CD4-positive, alpha-beta T cell treated with Interleukin-2 at 100 ng/mL for 4 hours (primary cell): Measurements from ENCODE around the gene MYO5A.

Experiments used
- DNase-seq: peaks from one replicate; pipeline ENCODE4 v3.0.0-alpha.2; 2020; ENCODE audit warnings: low spot score

Gene MYO5A

GRCh38 chr15:52361975-52362494 lies 166.6 kb downstream of the MYO5A start:
- DNase-seq = no peak

- DNase-seq = no peak
These were observed 167.2 kb downstream of the MYO5A start for GRCh38 chr15:52361494-52361893.

GRCh38 chr15:52360229-52361203 lies 168.2 kb downstream of the MYO5A start:
- DNase-seq = no peak

- no peak for DNase-seq
These were observed 169.0 kb downstream of the MYO5A start for GRCh38 chr15:52359722-52360121.

- no peak for DNase-seq
These were observed 170.7 kb downstream of the MYO5A start for GRCh38 chr15:52357949-52358348.

- no peak for DNase-seq
These were observed 176.6 kb downstream of the MYO5A start for GRCh38 chr15:52352086-52352485.

GRCh38 chr15:52351206-52351908 lies 177.3 kb downstream of the MYO5A start:
- DNase-seq = no peak

- DNase-seq = no peak
These were observed 178.3 kb downstream of the MYO5A start for GRCh38 chr15:52350423-52350822.

- no peak for DNase-seq
These were observed 179.5 kb downstream of the MYO5A start for GRCh38 chr15:52349052-52349700.

- DNase-seq = no peak
These were observed 180.5 kb downstream of the MYO5A start for GRCh38 chr15:52348056-52348745.

GRCh38 chr15:52344592-52344991 lies 184.1 kb downstream of the MYO5A start:
- no peak for DNase-seq

- no peak for DNase-seq
These were observed 184.8 kb downstream of the MYO5A start for GRCh38 chr15:52343831-52344230.

- no peak for DNase-seq
These were observed 188.6 kb downstream of the MYO5A start for GRCh38 chr15:52340093-52340492.

- no peak for DNase-seq
These were observed 189.8 kb downstream of the MYO5A start for GRCh38 chr15:52338891-52339290.

- no peak for DNase-seq
These were observed 190.6 kb downstream of the MYO5A start for GRCh38 chr15:52338058-52338457.

GRCh38 chr15:52337198-52337853 lies 191.4 kb downstream of the MYO5A start:
- DNase-seq = no peak

GRCh38 chr15:52336529-52336928 lies 192.2 kb downstream of the MYO5A start:
- DNase-seq = no peak

- no peak for DNase-seq
These were observed 194.1 kb downstream of the MYO5A start for GRCh38 chr15:52334491-52335160.

GRCh38 chr15:52331490-52332240 lies 197.0 kb downstream of the MYO5A start:
- DNase-seq = peak; percentile 89

GRCh38 chr15:52329987-52330386 lies 198.7 kb downstream of the MYO5A start:
- no peak for DNase-seq
